HepG2 (cell line): ENCODE data around the gene HPCAL1. TPM values are rescaled to one million over a fixed set of nuclear protein-coding genes. Genes with fewer than 3 reads are reported as not detected.

Source experiments
- ATAC-seq: fragments of 200-7000 bp; cut with Tn5 transposase; 3 replicates; pipeline ENCODE4 v1.9.1; 2020; ENCODE audit warnings: mild to moderate bottlenecking, moderate library complexity
- BruUV-seq: library from RNA; stranded (reverse); fragments of 400-500 nt; replicated peaks from 2 replicates; lab custom pipeline; 2021; lab: Mats Ljungman, UMichigan
- CTCF ChIA-PET: fragments of 300-600 bp; formaldehyde crosslinking; extraction: SDS; loops from one replicate; lab custom pipeline; 2021; ENCODE audit warnings: low total read pairs, inconsistent platforms, low intra/inter-chr PET ratio; lab: Yijun Ruan, JAX
- POLR2A ChIA-PET: fragments of 350-600 bp; sonication (Branson Sonifier 250); formaldehyde crosslinking; loops from one replicate; lab custom pipeline; 2020; ENCODE audit warnings: antibody characterized with exemption, inconsistent platforms; lab: Yijun Ruan, JAX
- DNase-seq: peaks from one replicate; pipeline ENCODE4 v3.0.0-alpha.2; 2015; ENCODE audit warnings: low spot score
- FAIRE-seq: peaks from 3 replicates; lab custom pipeline; 2011; peaks lifted over from hg19 to GRCh38; lab: Jason Lieb, UNC
- H2AFZ ChIP-seq: one replicate; pipeline ENCODE4 v1.6.1; 2011; ENCODE audit warnings: low read length, inconsistent platforms
- H3K27ac ChIP-seq: fragments of 300-600 bp; 3 replicates; pipeline ENCODE4 v1.8.0; 2011; ENCODE audit warnings: mixed run types, mild to moderate bottlenecking, mixed read lengths, low read length, inconsistent platforms; ENCODE audit not compliant: insufficient read depth; ENCODE audit errors: extremely low read length
- H3K27me3 ChIP-seq, 2 experiments: fragments of 200-600 bp in 1 of 2; 2 replicates in 1 of 2; 3 replicates in 1 of 2; pipeline versions ENCODE4 v1.6.0 to v1.8.0; 2011; ENCODE audit warnings: low read length in 2 of 2, mild to moderate bottlenecking in 2 of 2, moderate library complexity in 2 of 2, inconsistent platforms in 1 of 2; ENCODE audit not compliant: insufficient read depth in 2 of 2, control insufficient read depth in 1 of 2
- H3K36me3 ChIP-seq, 2 experiments: fragments of 200-600 bp in 1 of 2; replicated peaks in 1 of 2; 2 replicates in 1 of 2; 3 replicates in 1 of 2; pipeline versions ENCODE4 v1.5.1 to v1.8.0; 2011; ENCODE audit warnings: low read length in 2 of 2, inconsistent platforms in 1 of 2; ENCODE audit not compliant: insufficient read depth in 2 of 2, control insufficient read depth in 1 of 2
- H3K4me1 ChIP-seq: 2 replicates; pipeline ENCODE4 v1.5.1; 2012; ENCODE audit warnings: low read length, inconsistent platforms; ENCODE audit not compliant: insufficient read depth
- H3K4me2 ChIP-seq: 2 replicates; pipeline ENCODE4 v1.6.0; 2011; ENCODE audit warnings: low read depth, low read length, inconsistent platforms
- H3K4me3 ChIP-seq, 3 experiments: fragments of 200-600 bp in 1 of 3; sonication (generic), shearing (Covaris generic) in 1 of 3; replicated peaks in 1 of 3; 2 replicates each; pipeline ENCODE4 v1.5.1; 2011 to 2016; ENCODE audit warnings: low read length in 3 of 3, inconsistent platforms in 2 of 3, low read depth in 2 of 3, mild to moderate bottlenecking in 2 of 3, control low read depth in 1 of 3, mixed read lengths in 1 of 3; ENCODE audit not compliant: insufficient read depth in 1 of 3
- H3K79me2 ChIP-seq: one replicate; pipeline ENCODE4 v1.6.1; 2011; ENCODE audit warnings: low read length, inconsistent platforms; ENCODE audit not compliant: insufficient read depth
- H3K9ac ChIP-seq: 2 replicates; pipeline ENCODE4 v1.6.0; 2011; ENCODE audit warnings: mild to moderate bottlenecking, low read depth, low read length, inconsistent platforms; ENCODE audit not compliant: insufficient read depth
- H3K9me3 ChIP-seq: 2 replicates; pipeline ENCODE4 v1.5.1; 2012; ENCODE audit warnings: mild to moderate bottlenecking, low read length
- H4K20me1 ChIP-seq: 2 replicates; pipeline ENCODE4 v1.6.0; 2011; ENCODE audit warnings: inconsistent platforms, mild to moderate bottlenecking, low read length, moderate library complexity; ENCODE audit not compliant: insufficient read depth
- CEBPB ChIP-seq: IDR thresholded peaks from 2 replicates; pipeline ENCODE4 v1.6.1; 2011; ENCODE audit warnings: low read depth, low read length, improper control_type of control experiment, borderline replicate concordance
- CEBPG ChIP-seq: IDR thresholded peaks from 2 replicates; pipeline ENCODE4 v1.6.1; 2016
- FOSL2 ChIP-seq: sonication (generic); formaldehyde crosslinking; IDR thresholded peaks from 2 replicates; pipeline ENCODE4 v1.4.0; 2020; ENCODE audit warnings: missing genetic modification reagents
- FOXP1 ChIP-seq, 2 experiments: fragments of 450-650 bp in 1 of 2; IDR thresholded peaks; 2 replicates each; pipeline ENCODE4 v1.6.1; 2017 to 2018; ENCODE audit warnings: antibody characterized with exemption in 1 of 2
- LRRFIP1 ChIP-seq: sonication (generic); formaldehyde crosslinking; conservative IDR thresholded peaks from 2 replicates; pipeline ENCODE4 v1.4.0; 2020; ENCODE audit warnings: missing genetic modification reagents
- ZBTB3 ChIP-seq: sonication (generic); formaldehyde crosslinking; IDR thresholded peaks from 2 replicates; pipeline ENCODE4 v1.4.0; 2020; ENCODE audit warnings: low read depth, mild to moderate bottlenecking, moderate library complexity, missing genetic modification reagents, borderline replicate concordance
- ZBTB33 ChIP-seq: sonication (generic); formaldehyde crosslinking; IDR thresholded peaks from 2 replicates; pipeline ENCODE4 v1.4.0; 2020; ENCODE audit warnings: missing genetic modification reagents
- ZBTB38 ChIP-seq: sonication (generic); formaldehyde crosslinking; IDR thresholded peaks from 2 replicates; pipeline ENCODE4 v1.5.1; 2020; ENCODE audit warnings: mild to moderate bottlenecking, missing genetic modification reagents
- ZBTB8A ChIP-seq: sonication (generic); formaldehyde crosslinking; IDR thresholded peaks from 2 replicates; pipeline ENCODE4 v1.4.0; 2020; ENCODE audit warnings: mild to moderate bottlenecking, low read depth, missing genetic modification reagents, borderline replicate concordance
- ZMYM4 ChIP-seq: sonication (generic); formaldehyde crosslinking; IDR thresholded peaks from 2 replicates; pipeline ENCODE4 v1.8.1; 2023; ENCODE audit warnings: mild to moderate bottlenecking, missing genetic modification reagents
- ZNF121 ChIP-seq: sonication (generic); formaldehyde crosslinking; IDR thresholded peaks from 2 replicates; pipeline ENCODE4 v1.5.0; 2020; ENCODE audit warnings: mild to moderate bottlenecking, missing genetic modification reagents
- ZNF180 ChIP-seq: sonication (generic); formaldehyde crosslinking; IDR thresholded peaks from 2 replicates; pipeline ENCODE4 v1.4.0; 2020; ENCODE audit warnings: low read depth, missing genetic modification reagents, borderline replicate concordance
- ZNF543 ChIP-seq: sonication (generic); formaldehyde crosslinking; IDR thresholded peaks from 2 replicates; pipeline ENCODE4 v1.4.0; 2020; ENCODE audit warnings: mild to moderate bottlenecking, missing genetic modification reagents
- WGBS: methylation state at CpG from one replicate; pipeline ENCODE4 v1.1.6; 2017; ENCODE audit warnings: low lambda C conversion rate; 5-methylcytosine and 5-hydroxymethylcytosine counted together
- in situ Hi-C: cut with HindIII; loops from 2 replicates; pipeline ENCODE4 v1.10.0; 2017; ENCODE audit warnings: low pct_unique_long_range_greater_than_20kb; ENCODE audit not compliant: extremely low pct_ligation_motif_present
- intact Hi-C: fragments of 100-400 bp; cut with micrococcal nuclease; formaldehyde crosslinking; loops from one replicate; pipeline ENCODE4 v1.10.0; 2022; ENCODE audit not compliant: unreplicated experiment
- polyA plus RNA-seq, 8 experiments: library from polyadenylated mRNA; depleted of rRNA in 3 of 8; stranded (reverse) in 7 of 8; unstranded in 1 of 8; fragments of >200 nt; fragmentation: Illumina TruSeq in 4 of 8; extraction: Trizol in 4 of 8; gene quantifications; 2 replicates each; pipeline versions ENCODE4 v1.2.1 to v1.2.3, GENCODE V29; 2011 to 2016; ENCODE audit warnings: low read depth in 4 of 8, missing spikeins in 1 of 8, mixed read lengths in 1 of 8; ENCODE audit not compliant: insufficient read depth in 1 of 8
- total RNA-seq, 5 experiments: library from RNA; depleted of rRNA; stranded (reverse); fragments of >200 nt; fragmentation: Illumina TruSeq; extraction: Trizol; gene quantifications; 2 replicates each; pipeline ENCODE4 v1.2.3, GENCODE V29; 2016; ENCODE audit warnings: low read depth in 1 of 5
- TF ChIP-seq, protein P1 (sequence below): sonication (generic); formaldehyde crosslinking; IDR thresholded peaks from 2 replicates; pipeline ENCODE4 v1.5.0; 2020; ENCODE audit warnings: mild to moderate bottlenecking, missing genetic modification reagents
- TF ChIP-seq, protein P2 (sequence below): sonication (generic); formaldehyde crosslinking; IDR thresholded peaks from 2 replicates; pipeline ENCODE4 v1.4.0; 2020; ENCODE audit warnings: missing genetic modification reagents

The HPCAL1 gene
- total and polyA plus RNA-seq, 2 of the 13 experiments (the other 11 are each of a cell fraction or from before 2014, with no cell fraction given): 29.5 to 29.9 TPM

DNA sequence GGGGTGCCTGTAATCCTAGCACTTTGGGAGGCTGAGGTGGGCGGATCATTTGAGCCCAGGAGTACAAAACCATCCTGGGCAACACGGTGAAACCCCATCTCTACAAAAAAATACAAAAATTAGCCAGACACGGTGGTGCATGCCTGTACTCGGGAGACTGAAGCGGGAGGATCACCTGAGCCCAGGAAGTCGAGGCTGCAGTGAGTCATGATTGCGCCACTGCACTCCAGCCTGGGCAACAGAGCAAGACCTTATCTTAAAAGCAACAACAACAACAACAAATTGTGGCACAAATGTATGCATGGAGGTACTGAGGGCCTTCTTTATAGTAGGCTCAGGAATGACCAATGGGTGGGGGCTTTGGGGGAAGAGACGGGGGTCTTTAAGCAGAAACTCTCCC lies 38.5 kb downstream of the HPCAL1 start:
- Histone ChIP-seq H3K79me2 (peaks cover 37% of the 10 kb centered on the region), H3K9ac (no peak overlapping the region), H3K4me2 (no peak overlapping the region), H4K20me1 (peaks cover 11% of the 10 kb centered on the region; the same call in 1 of the 2 replicates), H3K4me1 (peaks cover 36% of the 10 kb centered on the region), H3K9me3 (no peaks in the 10 kb centered on the region), H3K4me3 (no peak overlapping the region), H2AFZ (no peak overlapping the region), H3K27ac (no peak overlapping the region), H3K36me3 (peaks cover 0 to 2% of the 10 kb centered on the region in 2 experiments; a peak in 2 of 5 replicates), H3K27me3 (no peaks in the 10 kb centered on the region)
- in situ Hi-C loops: no loop called here
- intact Hi-C loops: no loop called here
- BruUV-seq: no TSS peak
- TF ChIP-seq, protein P1, sequence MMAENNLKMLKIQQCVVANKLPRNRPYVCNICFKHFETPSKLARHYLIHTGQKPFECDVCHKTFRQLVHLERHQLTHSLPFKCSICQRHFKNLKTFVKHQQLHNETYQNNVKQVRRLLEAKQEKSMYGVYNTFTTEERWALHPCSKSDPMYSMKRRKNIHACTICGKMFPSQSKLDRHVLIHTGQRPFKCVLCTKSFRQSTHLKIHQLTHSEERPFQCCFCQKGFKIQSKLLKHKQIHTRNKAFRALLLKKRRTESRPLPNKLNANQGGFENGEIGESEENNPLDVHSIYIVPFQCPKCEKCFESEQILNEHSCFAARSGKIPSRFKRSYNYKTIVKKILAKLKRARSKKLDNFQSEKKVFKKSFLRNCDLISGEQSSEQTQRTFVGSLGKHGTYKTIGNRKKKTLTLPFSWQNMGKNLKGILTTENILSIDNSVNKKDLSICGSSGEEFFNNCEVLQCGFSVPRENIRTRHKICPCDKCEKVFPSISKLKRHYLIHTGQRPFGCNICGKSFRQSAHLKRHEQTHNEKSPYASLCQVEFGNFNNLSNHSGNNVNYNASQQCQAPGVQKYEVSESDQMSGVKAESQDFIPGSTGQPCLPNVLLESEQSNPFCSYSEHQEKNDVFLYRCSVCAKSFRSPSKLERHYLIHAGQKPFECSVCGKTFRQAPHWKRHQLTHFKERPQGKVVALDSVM: peak; percentile 49; the same call in 1 of the 2 replicates
- TF ChIP-seq, protein P2, sequence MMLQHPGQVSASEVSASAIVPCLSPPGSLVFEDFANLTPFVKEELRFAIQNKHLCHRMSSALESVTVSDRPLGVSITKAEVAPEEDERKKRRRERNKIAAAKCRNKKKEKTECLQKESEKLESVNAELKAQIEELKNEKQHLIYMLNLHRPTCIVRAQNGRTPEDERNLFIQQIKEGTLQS (CRISPR knock-in tag): 0 out of 2 replicates have a peak, but pooled peaks have one; percentile 46
- TF ChIP-seq ZBTB3: no peak
- no peak for TF ChIP-seq ZMYM4
- TF ChIP-seq ZBTB33 (CRISPR knock-in tag): peak; percentile 81
- peak; percentile 46; the same call in 1 of the 2 replicates for TF ChIP-seq CEBPB
- TF ChIP-seq LRRFIP1 (CRISPR knock-in tag): no peak
- peak; percentile 31; the same call in 1 of the 2 replicates for TF ChIP-seq ZBTB38 (CRISPR knock-in tag)
- TF ChIP-seq ZNF543 (CRISPR knock-in tag): no peak
- TF ChIP-seq ZBTB8A (CRISPR knock-in tag): no peak
- TF ChIP-seq FOXP1 (IDR thresholded peaks at IDR 0.05): no peak
- TF ChIP-seq FOXP1 (CRISPR knock-in tag; IDR thresholded peaks at IDR 0.05): 0 out of 2 replicates have a peak, but pooled peaks have one; percentile 29
- TF ChIP-seq ZNF180 (CRISPR knock-in tag): no peak
- peak; percentile 40; the same call in 1 of the 2 replicates for TF ChIP-seq CEBPG (CRISPR knock-in tag)
- peak; percentile 88 for TF ChIP-seq ZNF121 (CRISPR knock-in tag)
- peak; percentile 89 for TF ChIP-seq FOSL2
- DNase-seq: no peak
- FAIRE-seq: no peak
- POLR2A ChIA-PET: no interaction called here
- no peak for ATAC-seq
- WGBS: 84% methylated on average over 8 of the region's 8 CpGs
- CTCF ChIA-PET: no interaction called here
